Upper lobe of left lung (tissue), 4 donors: ENCODE results near the gene NELFCD.

ENCODE experiments used
- POLR2A ChIP-seq, 4 donors: fragments of 450-650 bp; IDR thresholded peaks; one replicate each; pipeline ENCODE4 v1.5.1; 2016 to 2017; ENCODE audit warnings: antibody characterized with exemption in 4 of 4, mild to moderate bottlenecking in 2 of 4
- TF ChIP-seq, protein P1 (sequence below), 6 experiments: fragments of 450-650 bp in 4 of 6; fragments of 200-600 bp in 2 of 6; sonication (generic) in 2 of 6; IDR thresholded peaks; one replicate each; pipeline ENCODE4 v1.5.1; 2016 to 2019; ENCODE audit warnings: antibody characterized with exemption in 6 of 6

DNA sequence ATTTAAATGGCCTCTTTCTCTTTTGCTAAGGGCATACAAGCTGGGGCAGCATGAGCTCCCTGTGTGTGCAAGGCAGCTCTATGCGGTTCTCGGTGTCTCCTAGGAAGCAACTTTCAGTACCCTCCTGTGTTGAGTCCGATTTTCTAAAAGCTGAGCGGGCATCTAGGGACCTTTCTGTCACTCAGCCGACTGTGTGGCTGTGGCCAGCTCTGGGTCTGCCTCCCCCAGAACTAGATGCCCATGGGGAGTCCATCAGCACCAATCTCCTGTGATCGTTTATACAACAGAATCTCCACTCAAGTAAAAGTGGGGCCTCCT is 7.5 kb downstream of the NELFCD start:
- TF ChIP-seq, protein P1, sequence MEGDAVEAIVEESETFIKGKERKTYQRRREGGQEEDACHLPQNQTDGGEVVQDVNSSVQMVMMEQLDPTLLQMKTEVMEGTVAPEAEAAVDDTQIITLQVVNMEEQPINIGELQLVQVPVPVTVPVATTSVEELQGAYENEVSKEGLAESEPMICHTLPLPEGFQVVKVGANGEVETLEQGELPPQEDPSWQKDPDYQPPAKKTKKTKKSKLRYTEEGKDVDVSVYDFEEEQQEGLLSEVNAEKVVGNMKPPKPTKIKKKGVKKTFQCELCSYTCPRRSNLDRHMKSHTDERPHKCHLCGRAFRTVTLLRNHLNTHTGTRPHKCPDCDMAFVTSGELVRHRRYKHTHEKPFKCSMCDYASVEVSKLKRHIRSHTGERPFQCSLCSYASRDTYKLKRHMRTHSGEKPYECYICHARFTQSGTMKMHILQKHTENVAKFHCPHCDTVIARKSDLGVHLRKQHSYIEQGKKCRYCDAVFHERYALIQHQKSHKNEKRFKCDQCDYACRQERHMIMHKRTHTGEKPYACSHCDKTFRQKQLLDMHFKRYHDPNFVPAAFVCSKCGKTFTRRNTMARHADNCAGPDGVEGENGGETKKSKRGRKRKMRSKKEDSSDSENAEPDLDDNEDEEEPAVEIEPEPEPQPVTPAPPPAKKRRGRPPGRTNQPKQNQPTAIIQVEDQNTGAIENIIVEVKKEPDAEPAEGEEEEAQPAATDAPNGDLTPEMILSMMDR (IDR thresholded peaks at IDR 0.05), result no peak
- TF ChIP-seq POLR2A (IDR thresholded peaks at IDR 0.05), result no peak
